GM21576 (cell line): ENCODE data around the gene AGTR1.

Source experiments
- ATAC-seq: cut with Tn5 transposase; IDR thresholded peaks from one replicate; pipeline ENCODE4 v1.9.1; 2021; ENCODE audit warnings: mild to moderate bottlenecking, moderate library complexity; ENCODE audit not compliant: unreplicated experiment

Gene AGTR1

GRCh38 chr3:148697306-148698189 lies at the start of gene AGTR1:
AGTR1 (plus strand) TSS chr3:148697903; CDS start chr3:148741036, 43,133 bp downstream.
- no peak for ATAC-seq

GRCh38 chr3:148648685-148649352 lies 48.9 kb upstream of the AGTR1 start:
- ATAC-seq = no peak

GRCh38 chr3:148651549-148651948 lies 46.2 kb upstream of the AGTR1 start:
- ATAC-seq = no peak

GRCh38 chr3:148654433-148654832 lies 43.3 kb upstream of the AGTR1 start:
- no peak for ATAC-seq

- no peak for ATAC-seq
Observed at GRCh38 chr3:148657470-148657869, 40.2 kb upstream of the AGTR1 start.

GRCh38 chr3:148659512-148659911 lies 38.2 kb upstream of the AGTR1 start:
- ATAC-seq = no peak

- no peak for ATAC-seq
Observed at GRCh38 chr3:148680289-148680688, 17.4 kb upstream of the AGTR1 start.

GRCh38 chr3:148681080-148681479 lies 16.6 kb upstream of the AGTR1 start:
- no peak for ATAC-seq

GRCh38 chr3:148682997-148683396 lies 14.7 kb upstream of the AGTR1 start:
- ATAC-seq = no peak

- no peak for ATAC-seq
Observed at GRCh38 chr3:148694116-148694515, 3.6 kb upstream of the AGTR1 start.

GRCh38 chr3:148698190-148698810 lies 597 bp downstream of the AGTR1 start:
- no peak for ATAC-seq

- ATAC-seq = no peak
Observed at GRCh38 chr3:148705314-148705713, 7.6 kb downstream of the AGTR1 start.

GRCh38 chr3:148707601-148708380 lies 10.1 kb downstream of the AGTR1 start:
- no peak for ATAC-seq

- no peak for ATAC-seq
Observed at GRCh38 chr3:148708409-148708808, 10.7 kb downstream of the AGTR1 start.

- no peak for ATAC-seq
Observed at GRCh38 chr3:148709560-148710253, 12.0 kb downstream of the AGTR1 start.

GRCh38 chr3:148710665-148711064 lies 13.0 kb downstream of the AGTR1 start:
- ATAC-seq = no peak

- no peak for ATAC-seq
Observed at GRCh38 chr3:148711981-148712666, 14.4 kb downstream of the AGTR1 start.

GRCh38 chr3:148714521-148714920 lies 16.8 kb downstream of the AGTR1 start:
- no peak for ATAC-seq

GRCh38 chr3:148716657-148717056 lies 19.0 kb downstream of the AGTR1 start:
- ATAC-seq = no peak
